ENCODE results near the gene TRIM13.

TRIM13 gene

GRCh38 chr13:50065712-50066111, 68.9 kb downstream of the TRIM13 start:
- TF ChIP-seq CTCF (IDR thresholded peaks at IDR 0.05; ENCODE audit: low read depth, low read length) = no peak
- no peak overlapping the region for H3K4me3 ChIP-seq (ENCODE audit: low read depth, low read length)
